Type B pancreatic cell (in vitro differentiated cells): Measurements from ENCODE around the gene PRMT1. TPM values are rescaled to one million over a fixed set of nuclear protein-coding genes. Genes with fewer than 3 reads are reported as not detected.
"Not testable (repeated sequence)": the region's sequence is repeated elsewhere in the genome, so short reads cannot be mapped to it uniquely, and the experiment has no call there.

Experiments used
- DNase-seq: peaks from one replicate; pipeline ENCODE4 v3.0.0; 2021; ENCODE audit warnings: mixed read lengths; ENCODE audit not compliant: unreplicated experiment; ENCODE audit errors: extremely low spot score
- H3K27ac Mint-ChIP-seq: 2 replicates; pipeline ENCODE4 v1.8.0; 2021; ENCODE audit warnings: mild to moderate bottlenecking, mixed read lengths
- H3K27me3 Mint-ChIP-seq: 2 replicates; pipeline ENCODE4 v1.8.0; 2021; ENCODE audit warnings: mixed read lengths
- H3K36me3 Mint-ChIP-seq: 2 replicates; pipeline ENCODE4 v1.8.0; 2021; ENCODE audit warnings: mixed read lengths
- H3K4me1 Mint-ChIP-seq: one replicate; pipeline ENCODE4 v1.8.0; 2021; ENCODE audit warnings: mixed read lengths; ENCODE audit not compliant: unreplicated experiment
- H3K4me3 Mint-ChIP-seq: 2 replicates; pipeline ENCODE4 v1.8.0; 2021; ENCODE audit warnings: mild to moderate bottlenecking, mixed read lengths
- H3K9me3 Mint-ChIP-seq: 2 replicates; pipeline ENCODE4 v1.8.0; 2021; ENCODE audit warnings: mixed read lengths
- CTCF ChIP-seq: fragments of 200-600 bp; sonication (generic); conservative IDR thresholded peaks from 2 replicates; pipeline ENCODE4 v1.5.0; 2021; ENCODE audit warnings: antibody characterized with exemption, mild to moderate bottlenecking
- microRNA-seq: library from miRNA; unstranded; fragments of <30 nt; microRNA quantifications from one replicate; pipeline ENCODE4, GENCODE V29; 2020
- total RNA-seq: library from RNA; stranded (reverse); gene quantifications from 2 replicates; pipeline ENCODE4 v1.2.1, GENCODE V29; 2021; ENCODE audit warnings: low replicate concordance

The PRMT1 gene
- total RNA-seq, 1 donor from 2014 or later: 195 TPM

GRCh38 chr19:49718991-49719390, 41.9 kb downstream of the PRMT1 start:
- TF ChIP-seq CTCF: no peak
- Mint-ChIP-seq H3K4me1 (peaks cover 5% of the 10 kb centered on the region), H3K9me3 (no peaks in the 10 kb centered on the region), H3K27me3 (no peaks in the 10 kb centered on the region), H3K4me3 (no peak overlapping the region), H3K36me3 (peaks cover 4% of the 10 kb centered on the region), H3K27ac (no peak overlapping the region)
- DNase-seq: no peak

- not testable (repeated sequence) for H3K36me3 Mint-ChIP-seq, H3K4me1 Mint-ChIP-seq, H3K9me3 Mint-ChIP-seq, H3K4me3 Mint-ChIP-seq, H3K27me3 Mint-ChIP-seq, DNase-seq, H3K27ac Mint-ChIP-seq
These were observed 42.3 kb downstream of the PRMT1 start for GRCh38 chr19:49719420-49719819.

GRCh38 chr19:49727217-49728030, 50.4 kb downstream of the PRMT1 start:
- no peaks in the 10 kb centered on the region for H3K36me3 Mint-ChIP-seq
- no peaks in the 10 kb centered on the region for H3K4me1 Mint-ChIP-seq
- no peak for DNase-seq
- H3K9me3 Mint-ChIP-seq: no peaks in the 10 kb centered on the region
- no peak overlapping the region for H3K4me3 Mint-ChIP-seq
- no peak overlapping the region for H3K27ac Mint-ChIP-seq
- H3K27me3 Mint-ChIP-seq: no peaks in the 10 kb centered on the region
- TF ChIP-seq CTCF: no peak

- Mint-ChIP-seq H3K9me3 (no peaks in the 10 kb centered on the region), H3K4me3 (no peak overlapping the region), H3K27me3 (no peaks in the 10 kb centered on the region), H3K4me1 (no peaks in the 10 kb centered on the region), H3K27ac (no peak overlapping the region), H3K36me3 (no peaks in the 10 kb centered on the region)
- TF ChIP-seq CTCF: no peak
- no peak for DNase-seq
These were observed 53.1 kb downstream of the PRMT1 start for GRCh38 chr19:49730166-49730565.

Small RNA genes lying within 50 kb of the gene (microRNA-seq; reads per million reads assigned to microRNA genes)
- not detected for gene MIR5088

Other genes with a start within 250 kb of the PRMT1 start
- 0.19 TPM in 1 of 2 replicates, not detected in the other for gene SLC17A7, start 235.7 kb upstream of the PRMT1 start, total RNA-seq
- 83.1 and 93.3 TPM in 2 replicates for gene PIH1D1, start 225.5 kb upstream of the PRMT1 start, total RNA-seq
- 22.7 and 33.7 TPM in 2 replicates for gene ALDH16A1, start 224.0 kb upstream of the PRMT1 start, total RNA-seq
- gene FLT3LG, start 203.1 kb upstream of the PRMT1 start, total RNA-seq: 1.9 and 2.0 TPM in 2 replicates
- gene RPL13A, start 189.7 kb upstream of the PRMT1 start, total RNA-seq: 3,274 and 3,593 TPM in 2 replicates
- gene RPS11, start 180.8 kb upstream of the PRMT1 start, total RNA-seq: 2,401 and 2,461 TPM in 2 replicates
- 102 and 106 TPM in 2 replicates for gene FCGRT, start 164.6 kb upstream of the PRMT1 start, total RNA-seq
- 4.5 and 12.1 TPM in 2 replicates for gene RCN3, start 149.3 kb upstream of the PRMT1 start, total RNA-seq
- 56.3 and 62.0 TPM in 2 replicates for gene NOSIP, start 96.7 kb upstream of the PRMT1 start, total RNA-seq
- gene PRRG2, start 96.0 kb upstream of the PRMT1 start, total RNA-seq: 5.1 and 5.2 TPM in 2 replicates
- gene PRR12, start 86.1 kb upstream of the PRMT1 start, total RNA-seq: 32.0 and 40.0 TPM in 2 replicates
- 10.6 and 16.0 TPM in 2 replicates for gene RRAS, start 37.1 kb upstream of the PRMT1 start, total RNA-seq
- gene SCAF1, start 35.1 kb upstream of the PRMT1 start, total RNA-seq: 75.0 and 78.1 TPM in 2 replicates
- gene IRF3, start 11.4 kb upstream of the PRMT1 start, total RNA-seq: 81.4 and 86.6 TPM in 2 replicates
- gene BCL2L12, start 11.3 kb upstream of the PRMT1 start, total RNA-seq: 40.8 and 49.2 TPM in 2 replicates
- gene ADM5, start 12.3 kb downstream of the PRMT1 start, total RNA-seq: 1.7 and 3.2 TPM in 2 replicates
- gene CPT1C, start 13.8 kb downstream of the PRMT1 start, total RNA-seq: 7.8 and 65.0 TPM in 2 replicates
- not detected in 2 replicates for gene TSKS, start 86.0 kb downstream of the PRMT1 start, total RNA-seq
- gene AP2A1, start 89.7 kb downstream of the PRMT1 start, total RNA-seq: 75.2 and 82.9 TPM in 2 replicates
- 26.8 and 29.3 TPM in 2 replicates for gene FUZ, start 136.0 kb downstream of the PRMT1 start, total RNA-seq
- 88.5 and 88.9 TPM in 2 replicates for gene MED25, start 141.0 kb downstream of the PRMT1 start, total RNA-seq
- 248 and 388 TPM in 2 replicates for gene PTOV1, start 173.9 kb downstream of the PRMT1 start, total RNA-seq
- 72.3 and 125 TPM in 2 replicates for gene PNKP, start 190.3 kb downstream of the PRMT1 start, total RNA-seq
- gene AKT1S1, start 200.1 kb downstream of the PRMT1 start, total RNA-seq: 35.8 and 40.1 TPM in 2 replicates
- gene TBC1D17, start 200.4 kb downstream of the PRMT1 start, total RNA-seq: 33.9 and 45.9 TPM in 2 replicates
- gene IL4I1, start 219.6 kb downstream of the PRMT1 start, total RNA-seq: 0.58 and 0.74 TPM in 2 replicates